Naive thymus-derived CD8-positive, alpha-beta T cell (primary cell): Measurements from ENCODE around the gene ACOT13. TPM values are rescaled to one million over a fixed set of nuclear protein-coding genes. Genes with fewer than 3 reads are reported as not detected.
"Not testable (repeated sequence)": the region's sequence is repeated elsewhere in the genome, so short reads cannot be mapped to it uniquely, and the experiment has no call there.

Experiments
- ATAC-seq, 2 donors: fragments of 150-1000 bp; cut with Tn5 transposase in 1 of 2; sonication (Bioruptor Pico), chemical (Tn5 transposase) in 1 of 2; 1 replicate in 1 of 2; 2 replicates in 1 of 2; pipeline ENCODE4 v1.10.0; 2021; ENCODE audit warnings: mild to moderate bottlenecking in 2 of 2, moderate library complexity in 2 of 2
- POLR2A ChIA-PET: fragments of 350-600 bp; sonication (Branson Sonifier 250); formaldehyde crosslinking; loops from one replicate; lab custom pipeline; 2021; ENCODE audit warnings: antibody characterized with exemption; lab: Charles Lee
- DNase-seq, 10 donors: peaks; one replicate each; pipeline versions ENCODE4 v3.0.0 to v3.0.0-alpha.2; 2020 to 2022
- H3K27ac Mint-ChIP-seq, 10 donors: one replicate each; pipeline ENCODE4 v1.8.0; 2020 to 2022; ENCODE audit warnings: mild to moderate bottlenecking in 10 of 10, mixed read lengths in 10 of 10, moderate library complexity in 4 of 10, inconsistent platforms in 1 of 10
- H3K27me3 Mint-ChIP-seq, 5 donors: one replicate each; pipeline ENCODE4 v1.8.0; 2021 to 2022; ENCODE audit warnings: mixed read lengths in 5 of 5
- H3K36me3 Mint-ChIP-seq, 3 donors: one replicate each; pipeline ENCODE4 v1.8.0; 2020 to 2022; ENCODE audit warnings: mixed read lengths in 3 of 3, mild to moderate bottlenecking in 2 of 3, inconsistent platforms in 1 of 3
- H3K4me1 Mint-ChIP-seq, 4 donors: one replicate each; pipeline ENCODE4 v1.8.0; 2021 to 2022; ENCODE audit warnings: mixed read lengths in 4 of 4
- H3K4me3 Mint-ChIP-seq, 10 donors: one replicate each; pipeline ENCODE4 v1.8.0; 2020 to 2022; ENCODE audit warnings: mild to moderate bottlenecking in 10 of 10, mixed read lengths in 10 of 10, moderate library complexity in 6 of 10, inconsistent platforms in 1 of 10
- H3K9me3 Mint-ChIP-seq, 9 donors: one replicate each; pipeline ENCODE4 v1.8.0; 2020 to 2022; ENCODE audit warnings: mixed read lengths in 9 of 9, mild to moderate bottlenecking in 3 of 9, inconsistent platforms in 1 of 9, moderate library complexity in 1 of 9
- polyA plus RNA-seq, 3 donors: library from polyadenylated mRNA; unstranded; fragments of 300-500 nt; fragmentation: Illumina TruSeq; gene quantifications; one replicate each; pipeline ENCODE4 v1.2.3, GENCODE V29; 2021
- total RNA-seq, 8 experiments: library from RNA in 2 of 8; stranded (reverse) in 2 of 8; gene quantifications; one replicate each; pipeline ENCODE4 v1.2.3 and lab custom pipeline; 2021 to 2026

The ACOT13 gene
- total and polyA plus RNA-seq, 5 experiments from 2014 or later, result 10.8 to 19.0 (median 16.5) TPM

DNA sequence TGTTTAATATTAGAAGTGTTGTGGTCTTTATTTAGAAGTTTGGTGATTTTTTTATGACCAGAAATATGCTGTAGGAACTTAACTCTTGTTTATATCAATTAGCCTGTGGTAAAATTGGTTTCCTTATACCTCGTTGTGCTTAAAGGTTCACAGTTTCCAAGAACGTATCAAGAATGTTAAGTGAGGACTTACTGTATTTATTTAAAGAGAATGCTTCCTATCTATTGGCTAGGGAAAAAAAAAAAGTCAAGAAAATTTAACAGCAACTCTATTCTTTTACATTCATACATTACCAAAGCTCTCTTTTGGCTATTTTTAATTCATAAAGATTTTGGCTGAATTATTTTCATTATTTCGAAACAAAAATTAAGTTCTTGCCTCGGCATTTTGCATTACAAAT lies 22.5 kb upstream of the ACOT13 start:
- POLR2A ChIA-PET, result no interaction called here
- ATAC-seq (no peak), DNase-seq (no peak)
- Mint-ChIP-seq H3K36me3 (peaks cover 0 to 2% (median 0%) of the 10 kb centered on the region in 3 donors), H3K4me3 (no peak overlapping the region), H3K4me1 (peaks cover 7 to 17% (median 12%) of the 10 kb centered on the region in 4 donors), H3K27me3 (peaks cover 0 to 28% (median 22%) of the 10 kb centered on the region in 5 donors), H3K27ac (no peak overlapping the region), H3K9me3 (no peaks in the 10 kb centered on the region)

GRCh38 chr6:24646771-24647170 lies 20.1 kb upstream of the ACOT13 start:
- no peaks in the 10 kb centered on the region for H3K9me3 Mint-ChIP-seq
- H3K27me3 Mint-ChIP-seq, result peaks cover 0 to 20% (median 12%) of the 10 kb centered on the region in 5 donors
- POLR2A ChIA-PET, result interaction anchor here (1.6 to 2.7 kb wide), 2 partner anchors 19 to 70 kb away, joined by 3 to 12 read pairs; partner anchors contain the start of genes ACOT13 and TDP2
- peak overlapping the region; percentile 80 to 94 (median 90) for H3K4me3 Mint-ChIP-seq
- no peak for ATAC-seq
- H3K4me1 Mint-ChIP-seq, result peaks cover 8 to 17% (median 14%) of the 10 kb centered on the region in 4 donors
- no peak for DNase-seq
- H3K27ac Mint-ChIP-seq, result peak overlapping the region in 4 of 10 donors; percentile 77 to 92 (median 80)
- peaks cover 0 to 23% (median 1%) of the 10 kb centered on the region in 3 donors for H3K36me3 Mint-ChIP-seq

DNA sequence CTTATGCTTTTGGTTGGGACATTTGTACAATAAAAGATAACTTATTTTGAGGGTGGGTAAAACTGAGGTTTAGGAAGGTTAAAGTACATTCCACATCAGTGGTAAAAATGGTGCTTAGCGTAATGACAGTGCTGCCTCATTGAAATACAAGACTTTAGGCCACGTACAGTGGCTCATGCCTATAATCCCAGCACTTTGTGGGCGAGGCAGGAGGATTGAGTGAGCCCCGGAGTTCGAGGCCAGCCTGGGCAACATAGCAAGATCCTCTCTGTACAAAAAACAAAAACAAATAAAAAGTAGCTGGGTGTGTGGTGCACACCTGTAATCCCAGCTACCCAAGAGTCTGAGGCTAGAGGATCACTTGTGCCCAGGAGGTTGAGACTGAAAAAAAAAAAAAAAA lies 18.6 kb upstream of the ACOT13 start:
- Mint-ChIP-seq H3K9me3 (no peaks in the 10 kb centered on the region), H3K27ac (no peak overlapping the region), H3K4me3 (no peak overlapping the region), H3K27me3 (peaks cover 0 to 18% (median 10%) of the 10 kb centered on the region in 5 donors), H3K4me1 (peaks cover 10 to 24% (median 15%) of the 10 kb centered on the region in 4 donors), H3K36me3 (peaks cover 0 to 38% (median 3%) of the 10 kb centered on the region in 3 donors)
- no peak for ATAC-seq
- POLR2A ChIA-PET, result no interaction called here
- DNase-seq, result no peak

- Mint-ChIP-seq H3K4me3 (no peak overlapping the region), H3K27me3 (peaks cover 0 to 11% (median 5%) of the 10 kb centered on the region in 5 donors), H3K27ac (peak overlapping the region in 1 of 10 donors; percentile 43), H3K36me3 (peaks cover 0 to 50% (median 7%) of the 10 kb centered on the region in 3 donors), H3K4me1 (peaks cover 14 to 32% (median 17%) of the 10 kb centered on the region in 4 donors), H3K9me3 (no peaks in the 10 kb centered on the region)
- POLR2A ChIA-PET, result no interaction called here
- ATAC-seq, result no peak
- DNase-seq, result no peak
These were observed 17.2 kb upstream of the ACOT13 start for GRCh38 chr6:24649691-24650090.

DNA sequence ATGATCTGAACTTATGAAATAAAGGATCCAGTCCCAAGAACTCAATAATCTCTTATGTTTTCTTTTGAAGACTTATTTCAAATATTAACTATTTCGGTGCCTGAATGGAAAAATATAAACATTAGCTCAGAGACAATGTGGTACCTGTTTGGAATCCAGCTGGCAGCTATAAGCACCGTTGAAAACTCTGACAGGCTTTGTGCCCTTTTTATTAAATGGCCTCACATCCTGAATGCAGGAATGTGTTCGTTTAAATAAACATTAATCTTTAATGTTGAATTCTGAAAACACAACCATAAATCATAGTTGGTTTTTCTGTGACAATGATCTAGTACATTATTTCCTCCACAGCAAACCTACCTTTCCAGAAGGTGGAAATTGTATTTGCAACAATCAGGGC lies 16.5 kb upstream of the ACOT13 start:
- POLR2A ChIA-PET, result no interaction called here
- Mint-ChIP-seq H3K36me3 (peaks cover 0 to 57% (median 7%) of the 10 kb centered on the region in 3 donors), H3K9me3 (no peaks in the 10 kb centered on the region), H3K27ac (peak overlapping the region in 2 of 10 donors; percentile 32 to 73), H3K27me3 (peaks cover 0 to 5% (median under 1%) of the 10 kb centered on the region in 5 donors), H3K4me1 (peaks cover 17 to 31% (median 18%) of the 10 kb centered on the region in 4 donors), H3K4me3 (no peak overlapping the region)
- ATAC-seq (no peak), DNase-seq (no peak)

- H3K27me3 Mint-ChIP-seq, result no peaks in the 10 kb centered on the region
- no peaks in the 10 kb centered on the region for H3K9me3 Mint-ChIP-seq
- H3K4me3 Mint-ChIP-seq, result peak overlapping the region in 1 of 10 donors; percentile 6
- no peak for DNase-seq
- POLR2A ChIA-PET, result no interaction called here
- peak in 1 of 2 donors; percentile 28 for ATAC-seq
- peak overlapping the region in 9 of 10 donors; percentile 6 to 72 (median 23) for H3K27ac Mint-ChIP-seq
- H3K4me1 Mint-ChIP-seq, result peaks cover 23 to 48% (median 38%) of the 10 kb centered on the region in 4 donors
- peaks cover 0 to 82% (median 10%) of the 10 kb centered on the region in 3 donors for H3K36me3 Mint-ChIP-seq
These were observed 11.7 kb upstream of the ACOT13 start for GRCh38 chr6:24655215-24655614.

DNA sequence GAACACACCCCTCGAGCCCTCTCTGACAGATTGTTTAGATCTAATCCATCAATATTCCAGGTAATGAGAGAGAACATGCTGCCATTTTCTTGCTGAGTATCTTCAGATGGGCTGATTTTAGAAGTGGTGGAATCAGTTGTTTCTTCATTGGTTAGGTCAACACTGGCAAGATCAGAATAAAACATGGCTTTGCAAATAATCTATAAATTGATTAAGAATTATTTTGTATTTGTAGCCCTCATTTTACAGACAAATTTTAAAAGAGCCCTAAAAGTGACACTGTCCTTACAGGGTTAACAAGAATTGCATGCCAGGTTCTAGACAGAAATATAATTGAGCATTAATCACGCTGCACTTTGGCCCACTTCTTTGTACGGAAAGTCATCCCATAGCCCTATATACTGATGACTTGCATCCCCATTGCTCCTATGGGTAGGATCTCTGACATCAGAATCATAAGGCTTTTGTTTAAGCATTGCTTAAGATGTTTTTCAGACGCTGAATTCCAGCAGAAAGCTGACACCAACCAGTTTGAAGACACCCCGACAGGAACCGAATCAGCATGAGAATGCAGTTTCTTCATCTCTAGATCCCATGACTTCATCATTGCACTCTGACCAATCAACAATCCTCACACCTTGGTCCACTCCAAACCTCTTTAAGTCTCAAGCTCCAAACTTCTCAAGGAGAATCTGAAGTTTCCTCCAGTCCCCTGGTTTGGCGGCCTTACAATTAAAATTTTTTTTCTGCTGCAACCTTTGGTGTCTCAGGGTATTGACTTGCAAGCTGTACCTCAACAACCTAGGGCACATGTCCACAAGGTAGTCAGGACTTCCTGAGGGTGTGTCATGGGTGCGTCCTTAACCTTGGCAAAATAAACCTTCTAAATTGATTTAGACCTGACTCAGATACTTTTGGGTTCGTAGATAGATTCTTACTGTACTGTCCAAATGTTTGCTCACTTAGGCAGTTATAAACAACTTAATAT lies 8.0 kb upstream of the ACOT13 start:
- Mint-ChIP-seq H3K9me3 (no peaks in the 10 kb centered on the region), H3K27me3 (no peaks in the 10 kb centered on the region), H3K4me1 (peaks cover 27 to 65% (median 58%) of the 10 kb centered on the region in 4 donors), H3K4me3 (no peak overlapping the region), H3K36me3 (peaks cover 0 to 79% (median 9%) of the 10 kb centered on the region in 3 donors), H3K27ac (peak overlapping the region in 2 of 10 donors; percentile 15 to 23)
- POLR2A ChIA-PET, result no interaction called here
- DNase-seq, result no peak
- no peak for ATAC-seq

DNA sequence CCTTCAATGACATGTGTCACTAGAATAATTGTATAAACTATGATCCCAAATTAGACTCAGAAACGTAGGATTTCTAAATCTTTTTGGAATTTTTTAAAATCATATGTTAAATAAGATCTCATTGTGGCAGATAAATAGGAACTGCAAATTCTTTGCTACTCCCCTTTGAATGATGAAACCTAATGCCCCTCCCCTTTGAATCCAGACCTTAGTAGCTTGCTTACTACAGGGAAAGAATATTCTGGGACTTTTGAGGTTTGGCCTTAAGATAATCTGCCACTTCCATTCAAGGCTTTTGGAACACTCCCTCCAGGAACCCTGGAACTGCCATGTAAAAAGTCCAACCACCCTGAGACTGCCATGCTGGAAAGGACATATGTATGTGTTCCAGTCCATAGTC lies 7.3 kb upstream of the ACOT13 start:
- H3K27me3 Mint-ChIP-seq, result no peaks in the 10 kb centered on the region
- no peak overlapping the region for H3K4me3 Mint-ChIP-seq
- POLR2A ChIA-PET, result no interaction called here
- H3K9me3 Mint-ChIP-seq, result no peaks in the 10 kb centered on the region
- H3K4me1 Mint-ChIP-seq, result peaks cover 27 to 69% (median 63%) of the 10 kb centered on the region in 4 donors
- DNase-seq (no peak), ATAC-seq (no peak)
- peak overlapping the region in 3 of 10 donors; percentile 15 to 50 (median 23) for H3K27ac Mint-ChIP-seq
- H3K36me3 Mint-ChIP-seq, result peaks cover 0 to 81% (median 9%) of the 10 kb centered on the region in 3 donors

DNA sequence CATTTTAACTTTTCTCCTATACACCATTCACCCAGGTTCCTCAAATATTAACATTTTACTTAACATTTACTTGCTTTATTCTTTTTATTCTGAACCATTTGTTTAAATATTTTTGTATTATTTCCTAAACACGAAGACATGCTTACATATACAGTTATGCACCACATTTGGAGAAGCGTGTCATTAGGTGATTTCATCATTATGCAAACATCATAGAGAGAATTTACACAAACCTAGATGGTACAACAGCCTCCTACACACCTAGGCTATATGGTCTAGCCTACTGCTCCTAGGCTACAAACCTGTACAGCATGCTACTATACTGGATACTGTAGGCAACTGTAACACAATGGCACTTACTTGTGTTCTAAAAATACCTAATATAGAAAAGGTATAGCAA lies 6.8 kb upstream of the ACOT13 start:
- POLR2A ChIA-PET, result no interaction called here
- Mint-ChIP-seq H3K4me3 (no peak overlapping the region), H3K4me1 (peaks cover 29 to 73% (median 67%) of the 10 kb centered on the region in 4 donors), H3K9me3 (no peaks in the 10 kb centered on the region), H3K27me3 (no peaks in the 10 kb centered on the region), H3K36me3 (peaks cover 0 to 80% (median 11%) of the 10 kb centered on the region in 3 donors), H3K27ac (peak overlapping the region in 3 of 10 donors; percentile 18 to 28 (median 23))
- ATAC-seq (no peak), DNase-seq (no peak)

DNA sequence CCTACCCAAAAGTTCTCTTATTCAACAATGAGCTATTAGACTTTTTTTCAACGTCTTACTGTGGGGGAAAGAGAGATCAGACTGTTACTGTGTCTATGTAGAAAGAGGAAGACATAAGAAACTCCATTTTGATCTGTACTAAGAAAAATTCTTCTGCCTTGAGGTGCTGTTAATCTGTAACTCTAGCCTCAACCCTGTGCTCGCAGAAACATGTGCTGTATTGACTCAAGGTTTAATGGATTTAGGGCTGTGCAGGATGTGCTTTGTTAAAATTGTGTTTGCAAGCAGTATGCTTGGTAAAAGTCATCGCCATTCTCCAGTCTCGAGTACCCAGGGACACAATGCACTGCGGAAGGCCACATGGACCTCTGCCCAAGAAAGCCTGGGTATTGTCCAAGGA lies 5.1 kb upstream of the ACOT13 start:
- Mint-ChIP-seq H3K4me1 (peaks cover 26 to 75% (median 67%) of the 10 kb centered on the region in 4 donors), H3K36me3 (peaks cover 0 to 66% (median 11%) of the 10 kb centered on the region in 3 donors), H3K27ac (peak overlapping the region in 1 of 10 donors; percentile 13)
- not testable (repeated sequence) for H3K9me3 Mint-ChIP-seq, DNase-seq, H3K4me3 Mint-ChIP-seq, ATAC-seq, H3K27me3 Mint-ChIP-seq
- POLR2A ChIA-PET, result interaction anchor here (0.6 kb wide), 1 partner anchor 39 kb away, joined by 6 read pairs; no protein-coding TSS in a partner anchor

DNA sequence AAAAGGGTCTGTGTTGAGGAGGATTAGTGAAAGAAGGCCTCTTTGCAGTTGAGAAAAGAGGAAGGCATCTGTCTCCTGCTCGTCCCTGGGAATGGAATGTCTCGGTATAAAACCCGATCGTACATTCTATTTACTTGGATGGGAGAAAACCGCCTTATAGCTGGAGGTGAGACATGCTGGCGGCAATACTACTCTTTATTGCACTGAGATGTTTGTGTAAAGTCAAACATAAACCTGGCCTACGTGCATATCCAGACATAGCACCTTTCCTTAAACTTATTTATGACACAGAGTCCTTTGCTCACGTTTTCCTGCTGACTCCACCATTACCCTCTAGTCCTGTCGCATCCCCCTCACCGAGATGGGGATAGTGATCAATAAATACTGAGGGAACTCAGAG lies 4.6 kb upstream of the ACOT13 start:
- Mint-ChIP-seq H3K4me1 (peaks cover 26 to 80% (median 70%) of the 10 kb centered on the region in 4 donors), H3K27me3 (no peaks in the 10 kb centered on the region), H3K4me3 (no peak overlapping the region), H3K36me3 (peaks cover 0 to 65% (median 11%) of the 10 kb centered on the region in 3 donors), H3K9me3 (no peaks in the 10 kb centered on the region), H3K27ac (no peak overlapping the region)
- ATAC-seq (no peak), DNase-seq (no peak)
- POLR2A ChIA-PET, result no interaction called here

DNA sequence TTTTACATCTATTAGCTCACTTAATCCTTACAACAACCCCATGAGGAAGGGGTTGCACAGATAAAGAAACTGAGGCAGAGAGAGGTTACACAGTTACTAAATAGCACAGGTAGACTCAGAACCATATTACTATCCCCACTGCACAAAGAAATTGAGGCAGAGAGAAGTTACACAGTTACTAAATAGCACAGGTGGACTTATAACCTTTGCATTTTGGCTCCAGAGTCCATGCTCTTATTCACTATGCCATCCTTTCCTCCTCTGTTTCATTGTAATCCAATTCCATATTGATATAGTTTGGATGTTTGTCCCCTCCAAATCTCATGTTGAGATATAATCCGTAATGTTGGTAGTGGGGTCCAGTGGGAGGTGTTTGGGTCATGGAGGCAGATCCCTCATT lies 3.7 kb upstream of the ACOT13 start:
- no peaks in the 10 kb centered on the region for H3K27me3 Mint-ChIP-seq
- DNase-seq (no peak), ATAC-seq (no peak)
- POLR2A ChIA-PET, result no interaction called here
- peaks cover 29 to 79% (median 74%) of the 10 kb centered on the region in 4 donors for H3K4me1 Mint-ChIP-seq
- H3K4me3 Mint-ChIP-seq, result peak overlapping the region in 1 of 10 donors; percentile 38
- no peaks in the 10 kb centered on the region for H3K9me3 Mint-ChIP-seq
- peak overlapping the region in 2 of 10 donors; percentile 44 to 49 for H3K27ac Mint-ChIP-seq
- peaks cover 0 to 57% (median 11%) of the 10 kb centered on the region in 3 donors for H3K36me3 Mint-ChIP-seq
